Gastroesophageal sphincter (tissue), 4 donors: ENCODE measurements around the gene ENTHD1. TPM values are rescaled to one million over a fixed set of nuclear protein-coding genes. Genes with fewer than 3 reads are reported as not detected.

Experiments used
- ATAC-seq: fragments of 150-250 bp; one replicate; pipeline ENCODE4 v1.9.1; 2016; ENCODE audit warnings: mild to moderate bottlenecking, moderate library complexity
- H3K27ac ChIP-seq, 4 donors: fragments of 200-600 bp; sonication (generic) in 3 of 4; 1 replicate in 3 of 4; 2 replicates in 1 of 4; pipeline ENCODE4 v1.5.1; 2016 to 2019
- H3K27me3 ChIP-seq: fragments of 200-600 bp; sonication (generic); one replicate; pipeline ENCODE4 v1.5.1; 2019
- H3K36me3 ChIP-seq, 2 donors: fragments of 200-600 bp; sonication (generic); one replicate each; pipeline ENCODE4 v1.5.1; 2019; ENCODE audit warnings: control low read depth in 1 of 2
- H3K4me1 ChIP-seq, 3 donors: fragments of 200-600 bp; sonication (generic); 1 replicate in 2 of 3; 2 replicates in 1 of 3; pipeline ENCODE4 v1.5.1; 2016 to 2019; ENCODE audit warnings: control low read depth in 2 of 3
- H3K4me3 ChIP-seq, 2 donors: fragments of 200-600 bp; sonication (generic); one replicate each; pipeline ENCODE4 v1.5.1; 2019; ENCODE audit warnings: mild to moderate bottlenecking in 1 of 2, moderate library complexity in 1 of 2
- H3K9me3 ChIP-seq, 3 donors: fragments of 200-600 bp; sonication (generic); one replicate each; pipeline ENCODE4 v1.5.1; 2017 to 2019; ENCODE audit warnings: control low read depth in 2 of 3
- CTCF ChIP-seq, 4 experiments: fragments of 200-600 bp in 2 of 4; fragments of 450-650 bp in 2 of 4; sonication (generic) in 1 of 4; IDR thresholded peaks; one replicate each; pipeline ENCODE4 v1.5.1; 2017 to 2019; ENCODE audit warnings: antibody characterized with exemption in 4 of 4, mild to moderate bottlenecking in 2 of 4, moderate library complexity in 2 of 4
- EP300 ChIP-seq: sonication (generic); formaldehyde crosslinking; IDR thresholded peaks from one replicate; pipeline ENCODE4 v1.6.1; 2017; ENCODE audit warnings: antibody characterized with exemption, mild to moderate bottlenecking
- POLR2A ChIP-seq, 2 donors: fragments of 450-650 bp; IDR thresholded peaks; one replicate each; pipeline ENCODE4 v1.6.1; 2017; ENCODE audit warnings: antibody characterized with exemption in 2 of 2, mild to moderate bottlenecking in 2 of 2, moderate library complexity in 1 of 2
- POLR2AphosphoS5 ChIP-seq: sonication (generic); formaldehyde crosslinking; IDR thresholded peaks from one replicate; pipeline ENCODE4 v1.6.1; 2017; ENCODE audit warnings: antibody characterized with exemption
- whole genome bisulfite sequencing, 2 donors: methylation state at CpG; one replicate each; pipeline ENCODE4 v1.1.5; 2018; ENCODE audit warnings: low coverage in 1 of 2; 5-methylcytosine and 5-hydroxymethylcytosine counted together
- total RNA-seq, 4 donors: library from RNA; depleted of rRNA; stranded (reverse); fragments of >200 nt; gene quantifications; one replicate each; pipeline ENCODE4 v1.1.0, GENCODE V29; 2016

ENTHD1 gene
- total RNA-seq, 4 donors from 2014 or later = 0.47 TPM; not detected in 3

DNA sequence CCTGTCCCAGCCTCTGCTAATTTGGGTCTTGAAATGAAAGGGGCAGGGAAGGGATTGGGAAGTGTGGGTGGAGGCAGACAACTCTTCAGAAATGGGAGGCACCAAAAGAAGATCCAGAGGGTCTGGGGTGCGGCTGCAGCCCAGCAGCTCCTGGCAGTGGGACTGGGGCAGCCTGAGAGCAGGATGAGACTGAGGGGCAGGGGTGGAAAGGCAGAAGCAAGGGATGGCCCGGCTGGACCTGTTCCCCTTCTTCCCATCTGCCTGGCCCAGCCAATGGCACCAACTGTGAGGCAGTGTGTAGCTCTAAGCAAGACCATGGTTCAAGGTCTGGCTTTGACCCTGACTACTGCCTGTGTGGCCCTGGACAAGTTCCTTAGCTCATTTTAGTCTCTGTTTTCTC is 160.4 kb downstream of the ENTHD1 start:
- Histone ChIP-seq H3K9me3 (no peaks in the 10 kb centered on the region), H3K4me1 (no peaks in the 10 kb centered on the region), H3K27ac (no peak overlapping the region), H3K36me3 (no peaks in the 10 kb centered on the region), H3K4me3 (no peak overlapping the region), H3K27me3 (peaks cover 82% of the 10 kb centered on the region)
- TF ChIP-seq POLR2AphosphoS5 = no peak
- TF ChIP-seq EP300 = no peak
- no peak for TF ChIP-seq POLR2A (IDR thresholded peaks at IDR 0.05)
- TF ChIP-seq CTCF (IDR thresholded peaks at IDR 0.05) = no peak
- no peak for ATAC-seq
- WGBS, 2 donors = 60 to 72% methylated on average over 1 to 2 of the region's 2 CpGs

DNA sequence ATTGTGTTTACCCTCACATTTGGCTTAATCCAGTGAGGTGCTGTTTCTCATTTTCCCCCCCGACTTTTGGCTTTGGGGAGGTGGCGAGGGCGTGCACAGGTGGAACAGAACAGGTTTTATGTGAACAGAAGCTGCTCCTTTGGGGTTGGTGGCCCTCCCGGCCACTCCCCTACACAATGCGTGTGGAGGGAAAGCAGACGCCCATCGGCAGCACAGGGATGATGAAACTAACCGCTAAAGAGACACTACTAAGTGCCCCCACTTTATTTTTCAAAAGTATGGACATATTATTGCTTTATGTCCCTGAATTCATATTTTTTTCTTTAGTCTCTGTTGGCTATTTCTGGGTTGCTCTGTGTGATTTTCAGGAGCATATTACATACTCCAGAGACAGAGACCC is 160.9 kb downstream of the ENTHD1 start:
- no peak overlapping the region for H3K27ac ChIP-seq
- no peak for TF ChIP-seq CTCF (IDR thresholded peaks at IDR 0.05)
- TF ChIP-seq POLR2A (IDR thresholded peaks at IDR 0.05) = no peak
- TF ChIP-seq POLR2AphosphoS5 = no peak
- TF ChIP-seq EP300 = no peak
- H3K9me3 ChIP-seq = no peaks in the 10 kb centered on the region
- no peak overlapping the region for H3K4me3 ChIP-seq
- WGBS, 2 donors = 76 to 81% methylated on average over 4 to 8 of the region's 8 CpGs
- no peaks in the 10 kb centered on the region for H3K36me3 ChIP-seq
- peaks cover 83% of the 10 kb centered on the region for H3K27me3 ChIP-seq
- no peaks in the 10 kb centered on the region for H3K4me1 ChIP-seq
- ATAC-seq = no peak

DNA sequence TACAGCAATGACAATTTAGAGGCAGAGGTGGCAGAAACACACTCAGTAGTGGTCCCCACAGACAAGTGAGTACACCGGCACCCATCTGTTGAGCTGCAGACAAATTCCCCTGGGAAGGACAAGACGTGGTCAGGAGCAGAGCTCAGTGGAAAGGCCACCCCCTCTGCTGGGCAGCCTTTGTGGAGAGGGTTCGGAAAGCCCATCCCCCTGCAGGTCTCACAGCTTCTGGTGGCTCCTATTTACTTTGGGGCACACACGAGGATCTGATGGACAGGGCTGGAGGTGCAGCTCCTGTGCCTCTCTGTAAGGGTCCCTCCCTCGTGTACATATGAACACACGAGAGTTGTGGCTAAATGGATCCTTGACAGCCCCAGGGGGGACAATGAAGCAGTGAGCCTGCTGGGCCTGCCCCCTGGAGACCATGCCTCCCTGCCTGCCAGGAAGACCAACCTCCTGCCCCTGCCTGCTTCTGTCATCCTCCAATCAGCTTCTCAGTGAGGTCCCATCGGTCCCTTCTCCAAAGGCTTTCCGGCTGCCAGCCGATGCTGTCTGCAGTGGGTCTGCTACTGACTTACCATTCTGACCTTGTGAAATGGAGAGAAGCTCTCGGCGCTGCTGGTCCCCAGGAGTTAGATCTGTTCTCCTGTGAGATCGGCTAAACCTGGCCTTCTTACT is 161.5 kb downstream of the ENTHD1 start:
- Histone ChIP-seq H3K27me3 (peaks cover 84% of the 10 kb centered on the region), H3K9me3 (no peaks in the 10 kb centered on the region), H3K4me1 (no peaks in the 10 kb centered on the region), H3K27ac (no peak overlapping the region), H3K36me3 (no peaks in the 10 kb centered on the region), H3K4me3 (no peak overlapping the region)
- ATAC-seq = no peak
- TF ChIP-seq POLR2A (IDR thresholded peaks at IDR 0.05) (no peak), POLR2AphosphoS5 (no peak), CTCF (IDR thresholded peaks at IDR 0.05) (no peak), EP300 (no peak)
- WGBS, 2 donors = 45% methylated on average over 6 of the region's 12 CpGs; no CpG with 5 or more reads in 1 of the 2 donors

DNA sequence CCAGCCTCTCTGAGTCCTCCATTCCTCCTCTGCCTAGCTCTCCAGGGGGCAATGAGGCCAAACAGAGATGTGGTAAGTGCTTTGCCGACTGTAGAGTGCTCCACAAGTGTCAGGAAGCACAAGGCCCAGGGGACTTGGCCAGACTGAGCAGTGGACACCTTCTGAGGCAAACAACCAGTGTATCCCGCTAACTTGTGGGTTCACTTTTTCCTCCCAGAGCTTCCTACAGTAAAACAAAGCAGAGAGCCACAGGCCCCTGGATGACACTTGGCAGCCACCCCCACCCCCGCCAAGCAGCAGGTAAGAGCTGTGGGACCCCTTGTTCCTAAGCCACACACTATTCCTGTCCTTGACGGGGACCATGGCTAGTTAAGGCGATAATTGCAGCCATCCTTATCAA is 162.1 kb downstream of the ENTHD1 start:
- ATAC-seq = no peak
- peaks cover 88% of the 10 kb centered on the region for H3K27me3 ChIP-seq
- no peak overlapping the region for H3K4me3 ChIP-seq
- WGBS, 2 donors = no CpG with 5 or more reads among the region's 5 CpGs
- TF ChIP-seq EP300 (no peak), POLR2A (IDR thresholded peaks at IDR 0.05) (no peak), CTCF (IDR thresholded peaks at IDR 0.05) (no peak), POLR2AphosphoS5 (no peak)
- H3K27ac ChIP-seq = no peak overlapping the region
- no peaks in the 10 kb centered on the region for H3K4me1 ChIP-seq
- no peaks in the 10 kb centered on the region for H3K9me3 ChIP-seq
- no peaks in the 10 kb centered on the region for H3K36me3 ChIP-seq
